GM18498 (cell line): ENCODE data around the gene NFIA.

ENCODE experiments used
- ATAC-seq: cut with Tn5 transposase; IDR thresholded peaks from one replicate; pipeline ENCODE4 v1.9.1; 2021; ENCODE audit warnings: mild to moderate bottlenecking, moderate library complexity; ENCODE audit not compliant: unreplicated experiment

Gene NFIA

GRCh38 chr1:61175976-61176375 is 93.6 kb downstream of the NFIA start:
- no peak for ATAC-seq

- ATAC-seq = no peak
These were observed 99.0 kb downstream of the NFIA start for GRCh38 chr1:61181067-61182038.

GRCh38 chr1:61182049-61182448 is 99.7 kb downstream of the NFIA start:
- no peak for ATAC-seq

GRCh38 chr1:61182480-61182879 is 100.1 kb downstream of the NFIA start:
- ATAC-seq = no peak

- ATAC-seq = no peak
These were observed 101.2 kb downstream of the NFIA start for GRCh38 chr1:61183471-61184039.

- no peak for ATAC-seq
These were observed 101.8 kb downstream of the NFIA start for GRCh38 chr1:61184040-61184713.

GRCh38 chr1:61184714-61185106 is 102.3 kb downstream of the NFIA start:
- ATAC-seq = no peak

- ATAC-seq = no peak
These were observed 104.4 kb downstream of the NFIA start for GRCh38 chr1:61186753-61187152.

- no peak for ATAC-seq
These were observed 105.2 kb downstream of the NFIA start for GRCh38 chr1:61187352-61188086.

- ATAC-seq = no peak
These were observed 107.8 kb downstream of the NFIA start for GRCh38 chr1:61190153-61190552.

GRCh38 chr1:61190618-61191432 is 108.5 kb downstream of the NFIA start:
- no peak for ATAC-seq

GRCh38 chr1:61191433-61191720 is 109.0 kb downstream of the NFIA start:
- ATAC-seq = no peak

GRCh38 chr1:61192663-61193330 is 110.4 kb downstream of the NFIA start:
- no peak for ATAC-seq

- no peak for ATAC-seq
These were observed 111.4 kb downstream of the NFIA start for GRCh38 chr1:61193808-61194207.

- ATAC-seq = no peak
These were observed 116.2 kb downstream of the NFIA start for GRCh38 chr1:61198554-61198953.

GRCh38 chr1:61201035-61201434 is 118.7 kb downstream of the NFIA start:
- ATAC-seq = no peak

GRCh38 chr1:61202854-61203598 is 120.7 kb downstream of the NFIA start:
- ATAC-seq = no peak

GRCh38 chr1:61204528-61204927 is 122.2 kb downstream of the NFIA start:
- no peak for ATAC-seq

GRCh38 chr1:61207416-61207815 is 125.1 kb downstream of the NFIA start:
- no peak for ATAC-seq
